Gastroesophageal sphincter (tissue), 3 donors: ENCODE measurements around the gene CAMP.

Experiments
- EP300 ChIP-seq: sonication (generic); formaldehyde crosslinking; IDR thresholded peaks from one replicate; pipeline ENCODE4 v1.6.1; 2017; ENCODE audit warnings: antibody characterized with exemption, mild to moderate bottlenecking
- POLR2A ChIP-seq, 2 donors: fragments of 450-650 bp; IDR thresholded peaks; one replicate each; pipeline ENCODE4 v1.6.1; 2017; ENCODE audit warnings: antibody characterized with exemption in 2 of 2, mild to moderate bottlenecking in 2 of 2, moderate library complexity in 1 of 2
- POLR2AphosphoS5 ChIP-seq: sonication (generic); formaldehyde crosslinking; IDR thresholded peaks from one replicate; pipeline ENCODE4 v1.6.1; 2017; ENCODE audit warnings: antibody characterized with exemption
- TF ChIP-seq, protein P1 (sequence below), 4 experiments: fragments of 200-600 bp in 2 of 4; fragments of 450-650 bp in 2 of 4; sonication (generic) in 1 of 4; IDR thresholded peaks; one replicate each; pipeline ENCODE4 v1.5.1; 2017 to 2019; ENCODE audit warnings: antibody characterized with exemption in 4 of 4, mild to moderate bottlenecking in 2 of 4, moderate library complexity in 2 of 4

DNA sequence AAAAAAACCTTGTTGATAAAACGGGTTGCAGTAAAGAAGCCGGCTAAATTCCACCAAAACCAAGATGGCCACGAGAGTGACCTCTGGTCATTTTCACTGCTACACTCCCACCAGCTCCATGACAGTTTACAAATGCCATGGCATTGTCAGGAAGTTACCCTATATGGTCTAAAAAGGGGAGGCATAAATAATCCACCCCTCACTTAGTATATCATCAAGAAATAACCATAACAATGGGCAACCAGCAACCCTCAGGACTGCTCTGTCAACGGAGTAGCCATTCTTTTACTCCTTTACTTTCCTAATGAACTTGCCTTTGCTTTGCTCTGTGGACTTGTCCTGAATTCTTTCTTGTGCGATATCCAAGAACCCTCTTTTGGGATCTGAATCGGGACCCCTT, 20.7 kb upstream of the CAMP start:
- TF ChIP-seq, protein P1, sequence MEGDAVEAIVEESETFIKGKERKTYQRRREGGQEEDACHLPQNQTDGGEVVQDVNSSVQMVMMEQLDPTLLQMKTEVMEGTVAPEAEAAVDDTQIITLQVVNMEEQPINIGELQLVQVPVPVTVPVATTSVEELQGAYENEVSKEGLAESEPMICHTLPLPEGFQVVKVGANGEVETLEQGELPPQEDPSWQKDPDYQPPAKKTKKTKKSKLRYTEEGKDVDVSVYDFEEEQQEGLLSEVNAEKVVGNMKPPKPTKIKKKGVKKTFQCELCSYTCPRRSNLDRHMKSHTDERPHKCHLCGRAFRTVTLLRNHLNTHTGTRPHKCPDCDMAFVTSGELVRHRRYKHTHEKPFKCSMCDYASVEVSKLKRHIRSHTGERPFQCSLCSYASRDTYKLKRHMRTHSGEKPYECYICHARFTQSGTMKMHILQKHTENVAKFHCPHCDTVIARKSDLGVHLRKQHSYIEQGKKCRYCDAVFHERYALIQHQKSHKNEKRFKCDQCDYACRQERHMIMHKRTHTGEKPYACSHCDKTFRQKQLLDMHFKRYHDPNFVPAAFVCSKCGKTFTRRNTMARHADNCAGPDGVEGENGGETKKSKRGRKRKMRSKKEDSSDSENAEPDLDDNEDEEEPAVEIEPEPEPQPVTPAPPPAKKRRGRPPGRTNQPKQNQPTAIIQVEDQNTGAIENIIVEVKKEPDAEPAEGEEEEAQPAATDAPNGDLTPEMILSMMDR (IDR thresholded peaks at IDR 0.05): no peak
- TF ChIP-seq POLR2AphosphoS5 (no peak), POLR2A (IDR thresholded peaks at IDR 0.05) (no peak), EP300 (no peak)
